Measurements from ENCODE around the gene C1orf159.
A peak's percentile ranks its signal among the peaks of the same experiment; 100 is the strongest.
"Not testable (repeated sequence)": the region's sequence is repeated elsewhere in the genome, so short reads cannot be mapped to it uniquely, and the experiment has no call there.

Gene C1orf159

DNA sequence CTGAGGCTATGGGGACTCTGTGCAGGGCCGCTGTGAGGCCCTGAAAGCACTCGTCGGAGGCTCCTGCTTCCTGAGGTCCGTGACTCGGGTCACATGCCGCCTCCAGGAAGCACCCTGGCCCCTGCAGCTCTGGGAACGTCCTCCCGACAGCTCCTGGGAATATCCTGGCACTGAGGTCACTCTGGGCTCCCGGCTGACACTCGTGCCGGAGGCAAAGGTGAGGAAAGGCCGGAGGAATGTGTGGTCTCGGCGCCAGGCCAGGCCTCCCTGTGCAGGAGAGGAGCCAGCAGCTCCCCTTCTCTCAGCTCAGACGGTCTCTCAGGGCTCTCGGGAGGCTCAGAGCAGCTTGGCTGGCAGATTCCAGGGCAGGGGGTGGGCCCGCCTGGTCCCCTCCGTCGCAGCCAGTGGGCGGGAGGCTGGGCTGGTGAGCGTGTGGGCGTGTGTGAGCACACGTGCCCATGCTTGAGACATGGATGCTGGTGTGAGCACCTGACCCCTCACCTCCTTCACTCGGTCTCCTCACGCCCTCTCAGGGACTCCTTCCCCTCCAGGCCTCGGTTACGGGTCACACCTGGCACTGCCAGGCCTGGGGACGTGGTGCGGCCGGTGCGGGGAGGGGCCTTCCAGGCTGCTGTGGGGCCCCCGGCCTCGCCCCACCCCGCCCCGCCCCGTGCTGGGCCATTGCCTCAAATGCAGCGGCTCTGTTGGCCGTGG is 36.3 kb downstream of the C1orf159 start:
- DNase-seq, result peak; percentile 59

DNA sequence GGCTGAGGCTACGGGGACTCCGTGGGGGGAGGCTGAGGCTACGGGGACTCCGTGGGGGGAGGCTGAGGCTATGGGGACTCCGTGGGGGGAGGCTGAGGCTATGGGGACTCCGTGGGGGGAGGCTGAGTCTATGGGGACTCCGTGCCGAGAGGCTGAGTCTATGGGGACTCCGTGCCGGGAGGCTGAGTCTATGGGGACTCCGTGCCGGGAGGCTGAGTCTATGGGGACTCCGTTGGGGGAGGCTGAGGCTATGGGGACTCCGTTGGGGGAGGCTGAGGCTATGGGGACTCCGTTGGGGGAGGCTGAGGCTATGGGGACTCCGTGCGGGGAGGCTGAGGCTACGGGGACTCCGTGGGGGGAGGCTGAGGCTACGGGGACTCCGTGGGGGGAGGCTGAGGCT is 38.5 kb downstream of the C1orf159 start:
- DNase-seq, result not testable (repeated sequence)

DNA sequence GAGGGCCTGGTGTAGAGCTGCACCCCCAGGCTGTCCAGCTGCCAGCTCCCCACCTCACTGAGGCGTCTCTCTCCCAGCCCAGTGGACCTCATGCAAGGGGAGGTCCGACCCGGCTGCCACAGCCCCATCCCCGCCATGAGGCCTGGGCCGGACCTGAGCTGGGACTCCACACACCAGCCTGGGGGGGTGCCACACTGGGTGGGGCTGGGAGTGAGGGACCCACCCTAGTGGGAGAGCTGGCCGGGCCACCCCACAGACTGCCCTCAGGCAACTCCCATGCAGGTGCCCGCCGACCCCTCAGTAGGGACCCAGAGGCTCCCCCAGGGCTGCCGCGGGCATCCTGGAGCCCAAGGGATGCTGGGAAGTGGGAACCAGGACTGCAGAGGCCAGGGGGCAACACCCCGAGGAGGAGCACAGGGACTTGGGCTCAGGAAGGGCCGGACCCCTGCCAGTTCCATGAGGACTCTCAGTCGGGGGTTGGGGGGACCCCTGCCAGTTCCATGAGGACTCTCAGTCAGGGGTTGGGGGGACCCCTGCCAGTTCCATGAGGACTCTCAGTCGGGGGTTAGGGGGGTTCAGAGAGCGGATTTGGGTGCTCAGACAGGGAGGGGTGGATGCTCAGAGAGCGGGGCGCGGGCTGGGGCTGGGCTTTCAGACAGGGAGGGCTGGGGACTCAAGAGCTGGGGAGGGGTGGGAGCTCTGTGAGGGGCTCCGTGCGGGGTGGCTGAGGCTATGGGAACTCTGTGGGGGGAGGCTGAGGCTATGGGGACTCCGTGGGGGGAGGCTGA is 40.5 kb downstream of the C1orf159 start:
- no peak for DNase-seq

DNA sequence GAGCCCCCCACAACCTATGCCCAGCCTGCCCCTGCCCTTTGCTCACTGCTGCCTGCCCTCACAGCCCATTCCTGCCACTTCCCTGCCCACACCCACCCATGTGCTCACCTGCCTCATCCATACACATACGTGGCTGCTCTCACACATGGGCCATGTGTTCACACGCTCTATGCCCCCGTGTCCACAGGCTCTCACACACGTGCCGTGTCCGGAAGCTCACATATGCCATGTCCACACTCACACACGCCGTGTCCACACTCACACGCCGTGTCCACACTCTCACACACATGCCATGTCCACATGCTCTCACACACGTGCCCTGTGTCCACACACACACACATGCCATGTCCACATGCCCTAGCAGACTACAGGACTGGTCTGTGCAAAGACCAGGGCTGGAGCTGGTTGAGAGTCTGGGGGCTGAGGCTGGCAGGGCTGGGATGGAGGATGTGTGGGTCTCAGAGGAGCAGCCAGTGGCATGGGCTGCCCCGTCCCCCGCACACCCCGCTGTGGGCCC is 41.2 kb downstream of the C1orf159 start:
- DNase-seq, result no peak

DNA sequence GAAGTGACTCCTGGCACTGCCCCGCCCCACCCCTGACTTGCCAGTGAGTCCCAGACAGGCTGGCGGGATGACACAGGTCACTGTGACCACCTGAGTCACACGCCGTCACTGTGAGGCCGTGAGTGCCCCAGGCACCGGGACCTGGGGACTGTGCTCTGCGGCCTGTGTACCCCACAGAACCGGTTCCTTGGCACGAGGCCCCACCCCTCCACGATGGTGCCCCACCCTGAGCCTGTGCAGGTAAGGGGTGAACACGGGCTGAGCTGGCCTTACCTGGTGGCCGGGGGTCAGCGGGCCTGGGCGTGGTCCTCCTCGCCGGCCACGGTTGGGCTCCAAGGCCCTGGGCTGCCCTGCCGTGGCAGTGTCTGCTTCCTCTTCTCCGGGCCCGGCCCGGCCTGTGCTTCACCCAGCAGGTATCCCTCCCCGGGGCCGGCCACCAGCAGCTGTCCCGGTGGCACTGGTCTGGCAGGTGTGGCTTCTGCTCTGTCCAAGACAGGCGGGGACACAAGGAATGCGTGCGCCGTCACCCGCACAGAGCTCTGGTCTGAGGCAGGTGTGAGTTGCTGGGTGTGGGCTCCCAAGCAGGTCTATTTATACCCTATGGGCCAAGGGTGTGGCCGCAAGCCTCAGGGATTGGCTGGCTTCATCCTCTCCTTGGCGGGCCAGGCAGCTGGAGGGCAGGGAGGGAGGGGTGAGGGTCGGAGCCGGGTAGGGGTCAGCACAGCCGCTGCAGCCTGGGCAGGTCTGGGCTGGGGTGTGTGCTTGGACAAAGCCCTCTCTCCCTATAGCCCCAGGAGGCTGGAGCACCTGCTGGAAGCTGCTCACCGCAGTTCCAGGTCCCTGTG is 41.9 kb downstream of the C1orf159 start, which contains the start of gene RNF223:
TSS of gene RNF223 (minus strand) at position 564 of the 845 bp plus-strand sequence. CDS start 1,740 bp downstream, outside the sequence.
- no peak for DNase-seq

DNA sequence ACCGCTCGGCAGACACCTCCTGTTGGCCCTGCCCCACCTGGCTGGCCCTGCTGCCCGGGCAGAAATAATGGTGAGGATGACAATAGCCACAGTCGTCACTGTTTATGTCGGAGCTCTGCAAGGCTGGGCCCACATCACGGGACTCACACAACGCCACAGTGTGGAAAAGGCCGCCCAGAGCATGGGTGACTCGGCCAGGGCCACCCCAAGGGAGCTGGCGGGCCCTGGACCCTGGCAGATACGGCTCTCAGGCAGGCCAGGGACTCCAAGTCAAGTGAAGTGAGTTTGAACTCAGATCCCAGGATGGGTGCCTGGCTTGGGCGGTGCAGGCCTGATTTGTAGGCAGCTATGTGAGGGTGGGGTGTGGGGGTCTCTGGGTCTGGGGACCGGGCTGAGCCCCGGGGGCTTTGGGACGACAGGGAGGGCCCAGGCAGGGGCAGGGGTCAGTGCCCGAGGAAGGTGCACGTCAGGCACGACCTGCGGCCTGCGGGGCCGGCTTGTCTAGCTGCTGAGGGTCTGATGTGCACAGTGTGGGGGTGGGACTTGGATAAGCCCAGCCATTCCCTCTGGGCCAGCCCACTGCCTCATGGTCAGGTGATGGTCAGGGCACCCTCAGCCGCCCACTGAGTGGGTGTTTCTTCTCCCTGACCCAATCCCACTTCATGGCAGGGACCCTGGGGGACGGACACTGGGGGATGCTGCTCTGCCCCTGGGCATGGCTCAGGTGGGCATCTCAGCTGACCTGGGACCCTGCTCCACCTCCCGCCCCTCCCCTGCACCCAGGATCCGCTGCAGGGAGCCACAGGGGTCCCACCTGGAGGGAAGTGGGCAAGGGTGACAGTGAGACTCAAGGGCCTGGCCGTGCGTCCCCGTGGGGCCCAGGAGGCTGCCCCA is 42.8 kb downstream of the C1orf159 start:
- no peak for DNase-seq

DNA sequence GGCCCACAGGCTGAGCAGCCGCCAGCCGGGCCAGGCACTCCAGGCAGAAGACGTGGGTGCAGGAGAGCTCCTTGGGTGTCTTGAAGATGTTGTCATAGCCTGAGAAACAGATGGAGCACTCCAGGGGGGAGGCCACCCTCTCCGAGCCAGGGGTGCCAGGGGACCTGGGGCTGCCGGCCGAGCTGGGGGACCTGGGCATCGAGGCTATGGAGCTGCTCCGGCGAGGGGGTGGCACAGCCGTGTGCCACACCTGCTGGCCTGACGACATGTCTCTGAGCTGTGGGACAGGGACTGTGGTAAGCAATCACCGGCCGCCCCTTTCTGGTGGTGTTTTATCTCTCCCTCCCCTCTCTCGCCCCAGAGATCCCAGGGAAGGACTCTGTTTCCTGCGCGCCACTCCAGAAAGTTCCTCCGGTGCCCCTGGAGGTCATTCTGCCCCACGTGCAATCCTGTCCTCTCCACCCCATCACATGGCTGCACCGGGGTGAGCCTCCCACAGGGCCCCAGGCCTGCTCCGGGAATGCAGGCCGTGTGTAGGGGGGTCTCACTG is 43.5 kb downstream of the C1orf159 start:
- DNase-seq, result no peak

DNA sequence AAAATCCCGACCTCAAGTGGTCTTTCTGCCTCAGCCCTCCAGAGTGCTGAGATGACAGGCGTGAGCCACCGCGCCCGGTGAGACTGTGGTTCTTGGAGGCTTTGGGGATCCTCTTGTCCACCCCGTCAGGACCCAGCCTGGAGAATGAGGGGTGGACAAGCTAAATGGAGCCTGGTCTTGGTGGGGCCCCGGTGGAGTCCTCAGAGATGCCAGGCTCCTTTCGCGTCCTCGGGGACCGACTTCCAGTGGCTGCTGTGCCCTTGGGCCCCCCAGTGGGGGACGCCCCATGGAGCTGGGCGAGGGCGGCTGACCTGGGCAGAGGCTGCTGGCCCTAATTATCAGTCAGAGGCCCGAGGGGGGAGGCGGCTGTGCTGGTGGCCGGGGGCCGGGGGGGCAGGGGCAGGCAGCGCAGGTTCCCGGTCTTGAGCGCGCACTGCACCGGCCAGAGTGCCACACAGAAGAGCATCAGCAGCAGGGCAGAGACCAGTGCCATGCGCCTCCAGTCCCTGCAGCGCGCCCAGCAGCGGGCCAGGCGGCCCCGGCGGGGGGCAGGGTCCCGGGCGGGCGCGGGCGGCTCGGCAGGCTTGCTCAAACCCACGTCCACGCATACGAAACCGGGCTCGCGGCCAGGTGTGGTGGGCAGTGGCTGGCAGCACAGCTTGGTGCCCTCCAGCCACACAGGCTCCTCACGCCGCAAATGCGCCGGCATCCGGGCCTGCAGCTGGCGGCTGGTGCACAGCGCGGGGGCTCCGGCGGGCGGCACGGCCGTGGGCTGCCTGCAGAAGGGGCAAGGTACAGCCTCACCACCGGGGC is 44.2 kb downstream of the C1orf159 start:
- DNase-seq, result no peak

DNA sequence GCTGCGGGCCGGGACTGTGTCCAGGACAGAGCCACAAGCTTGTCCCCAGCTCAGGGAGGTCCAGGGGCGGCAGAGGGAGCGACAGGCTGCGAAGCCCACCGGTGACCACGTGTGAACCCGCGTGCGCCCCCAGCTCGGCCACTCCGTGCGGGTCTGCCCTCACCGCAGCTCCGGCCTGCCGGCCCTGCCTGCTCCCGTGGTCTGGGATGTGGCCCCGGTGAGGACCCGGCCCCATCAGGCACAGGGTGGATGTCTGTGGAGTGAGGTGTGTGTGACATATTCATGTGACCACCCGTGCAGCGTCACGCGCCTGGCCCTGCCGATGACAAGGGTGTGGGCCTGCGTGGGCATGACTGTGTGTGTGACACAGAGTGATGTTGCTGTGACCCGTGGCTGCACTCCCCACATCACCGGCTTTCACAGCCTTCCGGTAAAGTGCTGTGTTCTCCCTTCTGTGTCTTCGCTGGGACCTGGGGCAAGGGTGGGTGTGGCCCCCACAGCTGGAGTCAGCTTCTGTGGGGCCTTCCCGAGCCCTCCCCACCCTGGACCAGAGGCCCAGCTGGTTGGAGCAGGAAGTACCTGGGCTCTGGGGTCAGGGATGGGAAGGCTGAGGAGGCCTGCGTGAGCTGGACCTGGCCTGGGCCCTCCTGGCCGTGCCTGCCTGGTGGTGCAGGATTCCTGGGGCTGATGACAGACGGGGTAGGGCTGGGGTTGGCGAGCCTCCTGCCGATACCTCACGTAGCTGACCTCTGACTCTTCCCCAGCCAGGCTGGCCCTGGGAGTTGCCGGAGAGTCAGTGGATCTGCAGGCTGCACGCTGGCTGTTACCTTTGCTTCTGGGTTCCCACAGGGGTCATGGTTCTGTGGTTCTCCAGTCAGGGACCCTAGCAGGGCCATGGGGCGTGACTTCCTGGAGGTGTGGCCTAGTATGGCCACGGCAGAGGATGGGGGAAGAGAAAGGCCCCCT is 45.9 kb downstream of the C1orf159 start:
- DNase-seq, result no peak

DNA sequence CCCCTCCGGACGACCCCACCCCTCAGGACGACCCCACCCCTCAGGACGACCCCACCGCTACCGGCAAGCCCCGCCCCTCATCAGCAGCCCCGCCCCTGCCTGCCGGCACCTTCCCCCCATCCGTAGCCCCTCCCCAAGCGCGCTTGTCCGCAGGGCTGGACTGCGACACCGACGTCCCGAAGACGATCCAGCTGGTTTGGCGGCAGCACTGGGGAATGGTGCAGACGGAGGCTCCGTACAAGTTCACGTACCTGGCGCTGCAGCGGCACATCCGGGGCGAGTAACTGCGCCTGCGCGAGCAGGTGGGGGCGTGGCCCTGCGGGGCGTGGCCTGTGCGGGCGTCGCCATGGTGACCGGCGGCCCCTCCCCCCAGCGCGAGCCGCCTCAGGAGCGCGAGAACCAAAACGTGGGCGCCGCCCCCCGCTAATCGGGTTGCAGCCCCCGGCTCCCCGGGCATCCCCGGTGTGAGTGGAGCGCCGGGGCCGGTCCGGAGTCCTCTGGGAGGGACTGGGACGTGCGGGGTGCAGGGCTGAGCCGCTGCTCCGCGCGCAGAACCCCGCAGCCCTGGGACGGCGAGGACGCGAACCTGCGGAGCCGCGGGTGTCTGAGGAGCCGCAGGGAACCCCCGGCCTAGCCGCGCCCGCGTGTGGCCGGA is 46.7 kb downstream of the C1orf159 start:
- DNase-seq, result peak; percentile 87

DNA sequence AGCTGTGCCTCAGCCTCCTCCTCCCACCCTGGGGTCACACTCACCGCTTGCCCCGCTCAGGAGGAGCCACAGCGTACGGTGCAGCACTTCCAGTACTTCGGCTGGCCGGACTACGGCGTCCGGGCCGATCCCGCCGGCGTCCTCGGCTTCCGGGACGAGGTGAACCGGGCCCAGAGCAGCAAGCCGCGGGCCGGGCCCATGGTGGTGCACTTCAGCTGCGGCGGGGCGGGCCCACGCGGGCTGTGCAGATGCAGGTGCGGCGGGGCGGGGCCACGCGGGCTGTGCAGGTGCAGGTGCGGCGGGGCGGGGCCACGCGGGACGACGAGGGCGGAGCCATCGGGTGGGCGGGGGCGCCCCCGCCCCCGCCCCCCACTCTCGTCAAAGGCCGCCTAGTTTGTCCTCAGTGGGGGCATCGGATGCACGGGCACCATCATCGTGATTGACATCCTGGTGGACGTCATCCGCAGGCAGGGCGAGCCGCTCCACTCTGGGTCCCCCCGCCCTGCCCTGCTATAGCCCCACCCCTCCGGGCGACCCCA is 47.3 kb downstream of the C1orf159 start:
- no peak for DNase-seq

DNA sequence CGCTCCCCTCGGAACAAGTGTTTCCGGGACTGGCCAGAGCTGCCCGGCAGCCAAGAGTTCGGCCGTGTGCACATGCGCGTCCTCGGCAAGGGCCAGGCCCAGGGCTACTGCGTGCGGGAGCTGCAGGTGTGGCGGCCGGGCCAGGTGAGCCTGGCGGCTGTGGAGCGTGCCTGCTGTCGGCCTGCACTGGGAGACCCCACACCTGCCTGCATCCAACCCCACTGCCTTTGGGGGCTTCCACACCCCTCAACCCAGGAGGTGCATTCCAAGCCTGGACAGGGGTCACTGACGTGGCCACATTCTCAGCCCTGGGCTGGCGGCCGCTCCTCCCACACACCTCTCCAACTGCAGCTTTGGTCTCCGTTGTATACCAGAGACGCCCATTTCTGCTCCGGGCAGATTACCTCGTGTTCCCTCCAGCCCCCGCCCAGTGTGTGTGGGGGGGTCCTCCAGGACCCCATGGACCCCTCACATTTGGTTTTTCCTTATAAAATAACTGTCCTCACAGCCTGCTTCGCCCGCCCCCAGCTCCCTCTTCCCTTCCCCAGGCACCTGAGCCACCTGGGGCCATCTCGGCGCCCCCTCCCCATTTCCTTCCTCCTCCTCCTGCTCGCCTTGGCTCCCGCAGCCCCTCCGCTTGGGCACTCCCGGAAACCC is 47.9 kb downstream of the C1orf159 start:
- DNase-seq, result no peak

DNA sequence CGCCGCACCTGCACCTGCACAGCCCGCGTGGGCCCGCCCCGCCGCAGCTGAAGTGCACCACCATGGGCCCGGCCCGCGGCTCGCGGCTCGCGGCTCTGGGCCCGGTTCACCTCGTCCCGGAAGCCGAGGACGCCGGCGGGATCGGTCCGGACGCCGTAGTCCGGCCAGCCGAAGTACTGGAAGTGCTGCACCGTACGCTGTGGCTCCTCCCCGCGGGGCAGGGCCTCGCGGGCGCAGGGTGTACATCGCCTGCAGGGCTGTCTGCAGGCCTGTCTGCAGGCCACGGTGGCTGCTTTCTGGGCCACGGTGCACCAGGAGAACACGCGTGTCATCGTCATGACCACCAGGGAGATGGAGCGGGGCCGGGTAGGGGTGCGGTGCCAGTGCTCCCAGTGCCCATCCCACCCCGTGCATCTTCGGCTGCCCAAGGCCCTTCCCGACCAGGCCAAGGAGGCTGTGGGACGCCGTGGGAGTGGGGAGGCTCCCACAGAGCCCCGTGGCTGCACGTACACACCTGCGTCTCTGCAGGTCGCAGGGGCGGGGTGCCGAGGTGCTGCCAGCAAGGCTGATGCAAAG is 48.5 kb downstream of the C1orf159 start:
- no peak for DNase-seq

DNA sequence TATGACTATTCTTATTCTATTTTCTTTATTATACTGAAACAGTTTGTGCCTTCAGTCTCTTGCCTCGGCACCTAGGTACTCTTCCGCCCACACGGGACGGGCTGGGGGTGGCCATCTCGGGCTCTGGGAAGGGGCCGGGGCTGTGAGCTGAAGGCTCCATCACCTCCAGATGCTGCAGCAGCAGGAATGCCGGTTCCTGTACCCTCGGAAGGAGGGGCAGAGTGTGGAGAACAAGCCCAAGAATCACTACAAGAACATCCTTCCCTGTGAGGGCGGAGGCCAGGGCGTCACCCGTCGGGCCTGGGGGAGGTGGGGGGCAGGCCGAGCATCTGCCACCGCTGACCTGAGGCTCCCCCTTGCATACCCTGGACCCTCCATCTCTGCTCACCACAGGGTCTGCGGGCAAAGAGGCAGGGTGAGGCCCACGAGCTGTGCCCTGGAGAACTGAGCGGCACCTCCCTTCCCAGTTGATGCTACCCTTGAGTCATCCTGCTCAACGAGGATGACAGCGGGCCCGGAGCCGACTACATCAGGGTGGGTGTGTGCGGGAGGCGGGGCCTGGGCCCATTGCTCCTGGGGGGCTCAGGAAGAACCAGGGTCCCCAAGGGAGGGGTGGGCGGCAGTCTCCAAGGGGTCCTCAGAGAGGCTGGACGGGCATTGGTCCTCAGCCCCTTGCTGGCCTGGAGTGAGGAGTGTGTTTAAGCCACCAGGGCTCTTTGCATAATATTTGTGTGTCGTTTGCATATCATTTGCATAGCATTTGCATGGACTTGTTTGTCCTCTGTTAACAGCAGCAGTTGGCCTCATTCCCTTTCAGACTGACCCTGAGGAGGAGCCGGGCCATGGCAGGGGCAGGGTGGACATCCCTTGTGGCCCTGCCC is 49.2 kb downstream of the C1orf159 start:
- DNase-seq, result peak; percentile 40

DNA sequence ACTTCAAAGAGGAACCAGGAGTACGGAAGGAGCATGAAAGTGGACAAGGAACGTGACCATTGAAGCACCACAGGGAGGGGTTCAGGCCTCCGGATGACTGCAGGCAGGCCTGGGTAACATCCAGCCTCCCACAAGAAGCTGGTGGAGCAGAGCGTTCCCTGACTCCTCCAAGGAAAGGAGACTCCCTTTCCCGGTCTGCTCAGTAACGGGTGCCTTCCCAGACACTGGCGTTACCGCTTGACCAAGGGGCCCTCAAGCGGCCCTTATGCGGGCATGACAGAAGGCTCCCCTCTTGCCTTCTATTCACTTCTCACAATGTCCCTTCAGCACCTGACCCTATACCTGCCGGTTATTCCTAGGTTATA is 50.0 kb downstream of the C1orf159 start:
- DNase-seq, result not testable (repeated sequence)

DNA sequence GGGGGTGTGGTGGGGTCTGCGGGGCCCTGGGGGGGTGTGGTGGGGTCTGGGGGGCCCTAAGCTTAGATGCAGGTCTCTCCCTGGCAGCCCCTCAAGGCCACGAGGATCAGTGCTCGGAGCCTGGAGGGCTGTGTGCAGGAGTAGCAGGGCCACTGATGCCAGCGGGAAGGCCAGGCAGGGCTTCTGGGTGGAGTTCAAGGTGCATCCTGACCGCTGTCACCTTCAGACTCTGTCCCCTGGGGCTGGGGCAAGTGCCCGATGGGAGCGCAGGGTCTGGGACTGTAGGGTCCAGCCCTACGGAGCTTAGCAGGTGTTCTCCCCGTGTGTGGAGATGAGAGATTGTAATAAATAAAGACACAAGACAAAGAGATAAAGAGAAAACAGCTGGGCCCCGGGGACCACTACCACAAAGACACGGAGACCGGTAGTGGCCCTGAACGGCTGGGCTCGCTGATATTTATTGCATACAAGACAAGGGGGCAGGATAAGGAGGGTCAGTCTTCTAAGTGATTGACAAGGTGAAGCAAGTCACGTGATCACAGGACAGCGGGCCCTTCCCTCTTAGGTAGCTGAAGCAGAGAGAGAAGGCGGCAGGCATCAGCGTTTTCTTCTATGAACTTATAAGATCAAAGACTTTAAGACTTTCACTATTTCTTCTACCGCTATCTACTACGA is 50.5 kb downstream of the C1orf159 start:
- no peak for DNase-seq
